Measurements from ENCODE around the gene AFDN. TPM values are rescaled to one million over a fixed set of nuclear protein-coding genes. Genes with fewer than 3 reads are reported as not detected.

Gene AFDN
- polyA plus RNA-seq, 1 of the 3 experiments (the other 2 are of a cell fraction), result 25.1 TPM

DNA sequence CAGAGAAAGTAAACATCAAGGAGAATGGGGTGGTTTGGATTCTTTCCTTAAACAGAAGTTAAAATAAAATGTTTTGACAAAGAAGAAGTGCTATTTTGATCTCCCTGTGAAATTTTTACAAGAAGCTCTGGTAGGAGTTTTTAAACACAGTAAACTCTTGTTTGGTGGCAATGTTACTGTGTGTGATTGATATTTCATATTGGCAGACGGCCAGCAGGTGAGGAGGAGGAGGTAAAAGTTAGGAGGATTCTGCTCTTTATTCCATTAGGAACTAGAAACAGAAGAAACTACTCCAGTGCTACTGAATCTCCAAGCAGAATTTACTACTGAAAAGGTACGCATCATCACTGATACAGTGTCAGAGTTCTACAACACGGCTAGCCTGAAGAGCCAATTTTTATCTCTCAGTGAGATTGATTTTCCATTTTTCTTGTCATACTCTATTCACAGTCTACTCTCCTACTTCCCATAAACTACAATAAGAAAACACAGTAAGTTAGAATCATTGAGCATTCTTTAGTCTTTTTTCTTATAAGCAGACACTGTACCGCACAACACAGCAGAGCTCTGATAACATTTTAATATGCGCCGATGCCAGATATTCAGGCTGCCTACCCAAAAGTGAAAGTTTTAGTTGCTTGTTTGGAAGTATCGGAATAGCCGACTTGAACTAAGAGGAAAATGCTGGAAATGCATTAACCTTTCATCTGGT, 21.2 kb upstream of the AFDN start:
- Histone ChIP-seq H3F3A (replicated peaks; ENCODE audit: insufficient read depth) (no peaks in the 10 kb centered on the region), H4K20me1 (ENCODE audit: insufficient read depth) (no peaks in the 10 kb centered on the region), H2AFZ (ENCODE audit: low read depth) (no peak overlapping the region), H3K9ac (no peak overlapping the region), H3K9me3 (no peaks in the 10 kb centered on the region), H3K27ac (ENCODE audit: low read depth in 2 of 2, low read length in 1 of 2) (no peak overlapping the region), H3K9me2 (no peaks in the 10 kb centered on the region), H3K27me3 (ENCODE audit: insufficient read depth) (no peaks in the 10 kb centered on the region), H3K4me1 (ENCODE audit: control insufficient read depth in 1 of 2, insufficient read depth in 2 of 2, low read depth in 1 of 2, low read length in 1 of 2) (peaks cover 0 to 3% of the 10 kb centered on the region in 2 experiments; a peak in 1 of 4 replicates), H3K4me3 (ENCODE audit: low read depth in 2 of 2, low read length in 1 of 2) (no peak overlapping the region), H3K79me2 (ENCODE audit: insufficient read depth) (no peaks in the 10 kb centered on the region), H3K36me3 (replicated peaks in 1 of 2; ENCODE audit: control insufficient read depth in 1 of 2, insufficient read depth in 2 of 2, low read length in 1 of 2) (no peaks in the 10 kb centered on the region), H3K4me2 (no peak overlapping the region)
- DNase-seq, result no peak
- TF ChIP-seq, protein P1, sequence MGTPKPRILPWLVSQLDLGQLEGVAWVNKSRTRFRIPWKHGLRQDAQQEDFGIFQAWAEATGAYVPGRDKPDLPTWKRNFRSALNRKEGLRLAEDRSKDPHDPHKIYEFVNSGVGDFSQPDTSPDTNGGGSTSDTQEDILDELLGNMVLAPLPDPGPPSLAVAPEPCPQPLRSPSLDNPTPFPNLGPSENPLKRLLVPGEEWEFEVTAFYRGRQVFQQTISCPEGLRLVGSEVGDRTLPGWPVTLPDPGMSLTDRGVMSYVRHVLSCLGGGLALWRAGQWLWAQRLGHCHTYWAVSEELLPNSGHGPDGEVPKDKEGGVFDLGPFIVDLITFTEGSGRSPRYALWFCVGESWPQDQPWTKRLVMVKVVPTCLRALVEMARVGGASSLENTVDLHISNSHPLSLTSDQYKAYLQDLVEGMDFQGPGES (IDR thresholded peaks at IDR 0.05; ENCODE audit: low read depth, low read length), result no peak
- WGBS (ENCODE audit: low lambda C conversion rate), result 67% methylated on average over 8 of the region's 8 CpGs
- ChIA-PET CTCF (interaction anchor here (0.7 to 0.8 kb wide), 2 partner anchors 10 to 18 kb away, joined by 3 read pairs; no protein-coding TSS in a partner anchor), POLR2A (no interaction called here)

DNA sequence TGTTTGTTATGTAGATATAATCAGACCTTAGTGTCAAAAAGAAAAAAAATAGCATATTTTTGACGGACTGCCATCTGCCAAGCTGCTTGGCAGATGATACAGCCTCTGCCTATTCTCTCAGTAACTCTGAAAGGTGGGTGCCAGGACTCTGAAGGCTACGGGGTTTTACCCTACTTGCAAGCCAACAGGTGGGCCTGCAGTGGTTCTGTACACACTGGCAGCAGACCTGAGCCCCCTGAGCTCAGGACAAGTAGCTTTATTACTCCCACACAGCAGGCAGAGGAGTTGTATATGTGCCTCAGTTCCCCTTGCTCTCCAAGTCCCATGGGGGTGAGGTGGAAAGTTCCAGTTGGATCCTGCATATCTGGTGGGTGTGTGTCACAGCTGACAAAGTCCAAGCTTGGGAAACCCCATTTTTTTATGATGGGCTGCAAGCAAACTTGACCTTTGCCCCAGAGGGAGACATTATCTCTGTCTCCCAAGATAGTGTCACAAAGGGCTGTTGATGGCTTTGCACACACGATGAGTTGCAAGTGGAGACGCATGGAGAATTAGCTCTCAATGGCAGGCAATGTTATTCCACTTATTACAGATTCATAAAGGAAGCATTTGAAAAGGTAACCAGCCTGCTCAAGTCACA, 20.5 kb upstream of the AFDN start:
- Histone ChIP-seq H3K27me3 (ENCODE audit: insufficient read depth) (no peaks in the 10 kb centered on the region), H3K79me2 (ENCODE audit: insufficient read depth) (no peaks in the 10 kb centered on the region), H2AFZ (ENCODE audit: low read depth) (no peak overlapping the region), H3K4me1 (ENCODE audit: control insufficient read depth in 1 of 2, insufficient read depth in 2 of 2, low read depth in 1 of 2, low read length in 1 of 2) (peaks cover 0 to 3% of the 10 kb centered on the region in 2 experiments; a peak in 1 of 4 replicates), H3K9ac (no peak overlapping the region), H3K9me3 (no peaks in the 10 kb centered on the region), H4K20me1 (ENCODE audit: insufficient read depth) (no peaks in the 10 kb centered on the region), H3K4me2 (no peak overlapping the region), H3K27ac (ENCODE audit: low read depth in 2 of 2, low read length in 1 of 2) (no peak overlapping the region), H3K9me2 (no peaks in the 10 kb centered on the region), H3K36me3 (replicated peaks in 1 of 2; ENCODE audit: control insufficient read depth in 1 of 2, insufficient read depth in 2 of 2, low read length in 1 of 2) (no peaks in the 10 kb centered on the region), H3F3A (replicated peaks; ENCODE audit: insufficient read depth) (no peaks in the 10 kb centered on the region), H3K4me3 (ENCODE audit: low read depth in 2 of 2, low read length in 1 of 2) (no peak overlapping the region)
- POLR2A ChIA-PET, result no interaction called here
- TF ChIP-seq JUND (IDR thresholded peaks at IDR 0.05) (no peak), MXI1 (IDR thresholded peaks at IDR 0.05; ENCODE audit: low read depth, low read length) (no peak), TEAD4 (IDR thresholded peaks at IDR 0.05; ENCODE audit: borderline replicate concordance, insufficient read depth) (no peak), GATA2 (CRISPR knock-in tag; IDR thresholded peaks at IDR 0.05) (no peak), EP300 (IDR thresholded peaks at IDR 0.05; ENCODE audit: borderline replicate concordance in 1 of 2, low read depth in 1 of 2, low read length in 1 of 2) (no peak), FOXJ3 (CRISPR knock-in tag; IDR thresholded peaks at IDR 0.05) (no peak), FOSL2 (IDR thresholded peaks at IDR 0.05; ENCODE audit: borderline replicate concordance, low read depth) (no peak), FOXM1 (IDR thresholded peaks at IDR 0.05; ENCODE audit: low read depth) (no peak)
- CTCF ChIA-PET, result no interaction called here
- WGBS (ENCODE audit: low lambda C conversion rate), result 28% methylated on average over 4 of the region's 4 CpGs
- no peak for DNase-seq

DNA sequence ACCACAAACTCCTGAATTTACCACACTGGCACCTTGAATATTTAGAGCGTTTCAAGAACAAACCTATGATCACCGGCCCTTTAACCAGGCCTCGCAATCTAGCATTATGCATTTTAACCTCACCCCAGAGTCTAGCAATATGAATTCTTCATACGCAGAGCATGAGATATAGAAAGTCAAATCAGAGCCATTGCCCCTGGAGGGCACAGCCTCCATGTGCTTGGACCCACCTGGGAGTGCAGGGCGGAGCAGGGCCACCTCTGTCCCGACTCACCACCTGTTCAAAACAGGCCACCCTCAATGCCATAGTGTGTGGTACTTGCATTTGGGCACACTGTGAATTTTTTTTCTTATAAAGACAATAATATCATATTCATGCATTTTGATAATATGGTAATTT, 19.5 kb upstream of the AFDN start:
- no peak overlapping the region for H3K4me3 ChIP-seq (ENCODE audit: low read depth in 2 of 2, low read length in 1 of 2)
- no peak overlapping the region for H3K27ac ChIP-seq (ENCODE audit: low read depth in 2 of 2, low read length in 1 of 2)
- 60% methylated on average over 6 of the region's 6 CpGs for WGBS (ENCODE audit: low lambda C conversion rate)
- no peaks in the 10 kb centered on the region for H4K20me1 ChIP-seq (ENCODE audit: insufficient read depth)
- POLR2A ChIA-PET, result no interaction called here
- H3K9ac ChIP-seq, result no peak overlapping the region
- peaks cover 0 to 8% of the 10 kb centered on the region in 2 experiments; a peak in 1 of 4 replicates for H3K4me1 ChIP-seq (ENCODE audit: control insufficient read depth in 1 of 2, insufficient read depth in 2 of 2, low read depth in 1 of 2, low read length in 1 of 2)
- no peak overlapping the region for H3K4me2 ChIP-seq
- no peaks in the 10 kb centered on the region for H3K27me3 ChIP-seq (ENCODE audit: insufficient read depth)
- no peaks in the 10 kb centered on the region for H3K9me3 ChIP-seq
- H3K36me3 ChIP-seq (replicated peaks in 1 of 2; ENCODE audit: control insufficient read depth in 1 of 2, insufficient read depth in 2 of 2, low read length in 1 of 2), result no peaks in the 10 kb centered on the region
- DNase-seq, result no peak
- no peak overlapping the region for H2AFZ ChIP-seq (ENCODE audit: low read depth)
- no peaks in the 10 kb centered on the region for H3F3A ChIP-seq (replicated peaks; ENCODE audit: insufficient read depth)
- TF ChIP-seq POLR2AphosphoS5 (IDR thresholded peaks at IDR 0.05; ENCODE audit: low read depth, low read length), result no peak
- TF ChIP-seq CHD2 (IDR thresholded peaks at IDR 0.05; ENCODE audit: low read length, partially characterized antibody), result no peak
- no peak for TF ChIP-seq GABPA (IDR thresholded peaks at IDR 0.05; ENCODE audit: low read depth)
- TF ChIP-seq, protein P2, sequence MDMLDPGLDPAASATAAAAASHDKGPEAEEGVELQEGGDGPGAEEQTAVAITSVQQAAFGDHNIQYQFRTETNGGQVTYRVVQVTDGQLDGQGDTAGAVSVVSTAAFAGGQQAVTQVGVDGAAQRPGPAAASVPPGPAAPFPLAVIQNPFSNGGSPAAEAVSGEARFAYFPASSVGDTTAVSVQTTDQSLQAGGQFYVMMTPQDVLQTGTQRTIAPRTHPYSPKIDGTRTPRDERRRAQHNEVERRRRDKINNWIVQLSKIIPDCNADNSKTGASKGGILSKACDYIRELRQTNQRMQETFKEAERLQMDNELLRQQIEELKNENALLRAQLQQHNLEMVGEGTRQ (IDR thresholded peaks at IDR 0.05; ENCODE audit: borderline replicate concordance, low read depth, low read length), result no peak
- CTCF ChIA-PET, result no interaction called here
- H3K79me2 ChIP-seq (ENCODE audit: insufficient read depth), result no peaks in the 10 kb centered on the region
- no peaks in the 10 kb centered on the region for H3K9me2 ChIP-seq
